Transverse colon (tissue), 4 donors: Measurements from ENCODE around the gene NDUFAF4. TPM values are rescaled to one million over a fixed set of nuclear protein-coding genes. Genes with fewer than 3 reads are reported as not detected.

ENCODE experiments used
- DNase-seq: peaks from one replicate; pipeline ENCODE4 v3.0.0-alpha.2; 2019
- H3K27ac ChIP-seq, 4 donors: fragments of 200-600 bp; sonication (generic); 2 replicates each; pipeline ENCODE4 v1.5.1; 2016 to 2018; ENCODE audit warnings: inconsistent platforms in 4 of 4
- H3K27me3 ChIP-seq: fragments of 200-600 bp; sonication (generic); 2 replicates; pipeline ENCODE4 v1.5.1; 2017; ENCODE audit warnings: inconsistent platforms
- H3K36me3 ChIP-seq, 4 donors: fragments of 200-600 bp; sonication (generic); 2 replicates each; pipeline ENCODE4 v1.5.1; 2017 to 2019; ENCODE audit warnings: inconsistent platforms in 4 of 4
- H3K4me1 ChIP-seq, 4 donors: fragments of 200-600 bp; sonication (generic); 2 replicates each; pipeline ENCODE4 v1.5.1; 2017 to 2020; ENCODE audit warnings: inconsistent platforms in 4 of 4
- H3K4me3 ChIP-seq, 4 donors: fragments of 200-600 bp; sonication (generic); 1 replicate in 1 of 4; 2 replicates in 3 of 4; pipeline versions ENCODE4 v1.5.1 to v1.6.1; 2017 to 2019; ENCODE audit warnings: inconsistent platforms in 4 of 4
- H3K9me3 ChIP-seq, 2 donors: fragments of 200-600 bp; sonication (generic); 2 replicates each; pipeline ENCODE4 v1.5.1; 2017 to 2019; ENCODE audit warnings: inconsistent platforms in 2 of 2
- EP300 ChIP-seq: sonication (generic); formaldehyde crosslinking; IDR thresholded peaks from one replicate; pipeline ENCODE4 v1.6.1; 2017; ENCODE audit warnings: antibody characterized with exemption, low read depth
- POLR2A ChIP-seq: fragments of 450-650 bp; IDR thresholded peaks from one replicate; pipeline ENCODE4 v1.6.1; 2016; ENCODE audit warnings: antibody characterized with exemption, mild to moderate bottlenecking, moderate library complexity
- POLR2AphosphoS5 ChIP-seq, 3 donors: sonication (generic); formaldehyde crosslinking; IDR thresholded peaks; one replicate each; pipeline ENCODE4 v1.6.1; 2016; ENCODE audit warnings: antibody characterized with exemption in 3 of 3
- WGBS, 2 donors: methylation state at CpG; one replicate each; pipeline ENCODE4 v1.1.5; 2018; ENCODE audit warnings: low coverage in 1 of 2; 5-methylcytosine and 5-hydroxymethylcytosine counted together
- in situ Hi-C, 4 donors: fragments of 200-750 bp; cut with MboI; loops; one replicate each; pipeline versions ENCODE4 v1.15.0 to v1.15.1; 2017; ENCODE audit warnings: low sequenced_read_pairs in 3 of 4, low pct_ligation_motif_present in 1 of 4, low pct_unique_long_range_greater_than_20kb in 1 of 4
- intact Hi-C: fragments of 100-400 bp; cut with DNase I; formaldehyde crosslinking; loops from one replicate; pipeline ENCODE4 v1.15.1; 2023; ENCODE audit warnings: low total_unique reads
- total RNA-seq, 4 donors: library from RNA; depleted of rRNA; stranded (reverse); fragments of >200 nt; gene quantifications; one replicate each; pipeline ENCODE4 v1.1.0, GENCODE V29; 2016
- TF ChIP-seq, protein P1 (sequence below), 5 experiments: fragments of 200-600 bp in 3 of 5; fragments of 450-650 bp in 2 of 5; sonication (generic) in 3 of 5; IDR thresholded peaks; 1 replicate in 2 of 5; 2 replicates in 3 of 5; pipeline ENCODE4 v1.5.1; 2016 to 2017; ENCODE audit warnings: antibody characterized with exemption in 5 of 5, inconsistent platforms in 3 of 5, mild to moderate bottlenecking in 2 of 5, moderate library complexity in 1 of 5

Gene NDUFAF4
- total RNA-seq, 4 donors from 2014 or later = 9.4 to 26.5 (median 20.9) TPM

DNA sequence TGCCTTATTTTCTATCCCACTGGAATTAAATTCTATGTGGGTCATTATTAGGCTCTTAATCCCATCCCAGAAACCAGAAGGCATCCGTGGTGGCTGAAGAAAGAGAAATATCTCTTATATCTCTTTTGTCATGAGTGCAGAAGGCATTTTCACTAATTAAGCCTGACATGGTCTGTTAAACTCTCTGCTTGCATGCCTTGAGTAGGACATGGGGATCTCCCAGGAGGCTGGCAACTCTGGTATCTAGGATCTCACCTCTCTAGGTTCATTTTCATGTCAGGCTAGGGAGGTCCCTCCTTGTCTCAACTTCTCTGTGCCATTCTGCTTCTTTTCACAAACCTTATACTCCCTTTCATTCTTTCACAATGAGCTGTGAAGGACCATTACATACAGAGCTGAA, 35.1 kb downstream of the NDUFAF4 start:
- H3K36me3 ChIP-seq = no peaks in the 10 kb centered on the region
- intact Hi-C loops = no loop called here
- WGBS, 2 donors = 43 to 67% methylated on average over 1 of the region's 1 CpG
- H3K27me3 ChIP-seq = no peaks in the 10 kb centered on the region
- no peaks in the 10 kb centered on the region for H3K4me1 ChIP-seq
- in situ Hi-C loops = no loop called here
- DNase-seq = no peak
- H3K27ac ChIP-seq = no peak overlapping the region
- no peak for TF ChIP-seq POLR2AphosphoS5 (IDR thresholded peaks at IDR 0.05)
- no peak for TF ChIP-seq EP300
- TF ChIP-seq POLR2A = no peak
- no peak overlapping the region for H3K4me3 ChIP-seq
- H3K9me3 ChIP-seq = no peaks in the 10 kb centered on the region

DNA sequence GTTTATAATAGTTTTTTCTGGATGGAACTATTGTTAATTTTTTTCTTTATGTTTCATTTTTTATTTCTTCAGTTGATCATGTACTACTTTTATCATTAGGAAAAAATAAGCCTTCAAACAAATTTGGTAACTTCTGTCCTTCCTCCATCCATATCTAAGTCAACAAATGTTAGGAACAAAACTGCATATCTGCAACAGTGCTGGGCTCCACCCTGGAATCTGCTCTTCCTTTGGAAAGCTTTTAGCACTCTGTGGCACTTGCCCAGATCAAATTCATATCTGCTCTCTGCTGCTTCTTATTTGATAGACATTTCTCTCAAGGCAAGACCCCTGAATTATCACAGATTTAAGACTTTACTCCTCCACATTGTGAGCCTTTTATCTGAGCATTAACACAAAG, 36.1 kb downstream of the NDUFAF4 start:
- Histone ChIP-seq H3K27me3 (no peaks in the 10 kb centered on the region), H3K4me1 (no peaks in the 10 kb centered on the region), H3K9me3 (no peaks in the 10 kb centered on the region), H3K36me3 (no peaks in the 10 kb centered on the region), H3K4me3 (no peak overlapping the region), H3K27ac (no peak overlapping the region)
- in situ Hi-C loops = no loop called here
- TF ChIP-seq, protein P1, sequence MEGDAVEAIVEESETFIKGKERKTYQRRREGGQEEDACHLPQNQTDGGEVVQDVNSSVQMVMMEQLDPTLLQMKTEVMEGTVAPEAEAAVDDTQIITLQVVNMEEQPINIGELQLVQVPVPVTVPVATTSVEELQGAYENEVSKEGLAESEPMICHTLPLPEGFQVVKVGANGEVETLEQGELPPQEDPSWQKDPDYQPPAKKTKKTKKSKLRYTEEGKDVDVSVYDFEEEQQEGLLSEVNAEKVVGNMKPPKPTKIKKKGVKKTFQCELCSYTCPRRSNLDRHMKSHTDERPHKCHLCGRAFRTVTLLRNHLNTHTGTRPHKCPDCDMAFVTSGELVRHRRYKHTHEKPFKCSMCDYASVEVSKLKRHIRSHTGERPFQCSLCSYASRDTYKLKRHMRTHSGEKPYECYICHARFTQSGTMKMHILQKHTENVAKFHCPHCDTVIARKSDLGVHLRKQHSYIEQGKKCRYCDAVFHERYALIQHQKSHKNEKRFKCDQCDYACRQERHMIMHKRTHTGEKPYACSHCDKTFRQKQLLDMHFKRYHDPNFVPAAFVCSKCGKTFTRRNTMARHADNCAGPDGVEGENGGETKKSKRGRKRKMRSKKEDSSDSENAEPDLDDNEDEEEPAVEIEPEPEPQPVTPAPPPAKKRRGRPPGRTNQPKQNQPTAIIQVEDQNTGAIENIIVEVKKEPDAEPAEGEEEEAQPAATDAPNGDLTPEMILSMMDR (IDR thresholded peaks at IDR 0.05) = no peak
- no peak for DNase-seq
- intact Hi-C loops = no loop called here

DNA sequence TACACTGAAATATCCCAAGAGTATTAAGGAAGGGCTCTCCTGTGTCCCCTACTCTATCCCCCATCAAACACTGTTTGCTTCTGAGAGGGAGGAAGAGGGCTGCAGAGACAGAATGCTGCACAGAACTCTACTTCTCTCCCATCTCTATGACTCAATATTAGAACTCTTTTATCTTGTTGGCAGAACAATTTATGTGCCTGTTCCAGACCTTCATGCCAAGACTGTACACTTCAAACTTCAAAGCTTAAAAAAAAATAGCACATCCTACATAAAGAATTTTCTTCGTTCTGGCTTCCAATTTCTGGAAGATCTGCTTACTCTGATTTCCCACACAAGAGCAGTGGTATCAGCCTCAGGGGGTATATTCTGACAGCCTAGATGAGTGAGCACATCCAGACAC, 40.8 kb downstream of the NDUFAF4 start:
- intact Hi-C loops = no loop called here
- Histone ChIP-seq H3K27ac (no peak overlapping the region), H3K9me3 (no peaks in the 10 kb centered on the region), H3K27me3 (no peaks in the 10 kb centered on the region), H3K4me1 (no peaks in the 10 kb centered on the region), H3K36me3 (no peaks in the 10 kb centered on the region), H3K4me3 (no peak overlapping the region)
- in situ Hi-C loops = no loop called here
- TF ChIP-seq EP300 (no peak), POLR2A (no peak), POLR2AphosphoS5 (IDR thresholded peaks at IDR 0.05) (no peak)
- TF ChIP-seq, protein P1 (IDR thresholded peaks at IDR 0.05) = no peak
- 67 to 74% methylated on average over 1 of the region's 1 CpG for WGBS, 2 donors
- DNase-seq = no peak

DNA sequence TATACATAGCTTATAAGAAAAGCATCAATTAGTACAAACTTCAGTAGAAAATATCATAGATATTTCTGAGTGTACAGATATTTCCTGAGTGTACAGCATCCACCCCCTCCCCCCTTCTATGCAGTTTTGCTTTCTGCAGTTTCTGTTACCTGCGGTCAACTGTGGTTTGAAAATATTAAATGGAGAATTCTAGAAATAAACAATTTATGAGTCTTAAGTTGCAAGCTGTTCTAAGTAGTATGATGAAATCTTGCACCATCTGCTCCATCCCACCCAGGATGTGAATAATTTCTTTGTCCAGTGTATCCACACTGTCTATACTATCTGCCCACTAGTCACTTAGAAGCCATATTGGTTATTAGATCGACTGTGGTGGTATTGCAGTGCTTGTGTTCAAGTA, 44.6 kb downstream of the NDUFAF4 start:
- Histone ChIP-seq H3K36me3 (no peaks in the 10 kb centered on the region), H3K9me3 (no peaks in the 10 kb centered on the region), H3K27ac (no peak overlapping the region), H3K27me3 (no peaks in the 10 kb centered on the region), H3K4me1 (no peaks in the 10 kb centered on the region), H3K4me3 (no peak overlapping the region)
- WGBS, 2 donors = 60 to 76% methylated on average over 1 to 2 of the region's 2 CpGs
- in situ Hi-C loops = no loop called here
- TF ChIP-seq EP300 = no peak
- TF ChIP-seq POLR2A = no peak
- TF ChIP-seq POLR2AphosphoS5 (IDR thresholded peaks at IDR 0.05) = no peak
- TF ChIP-seq, protein P1 (IDR thresholded peaks at IDR 0.05) = no peak
- intact Hi-C loops = no loop called here
- DNase-seq = no peak

DNA sequence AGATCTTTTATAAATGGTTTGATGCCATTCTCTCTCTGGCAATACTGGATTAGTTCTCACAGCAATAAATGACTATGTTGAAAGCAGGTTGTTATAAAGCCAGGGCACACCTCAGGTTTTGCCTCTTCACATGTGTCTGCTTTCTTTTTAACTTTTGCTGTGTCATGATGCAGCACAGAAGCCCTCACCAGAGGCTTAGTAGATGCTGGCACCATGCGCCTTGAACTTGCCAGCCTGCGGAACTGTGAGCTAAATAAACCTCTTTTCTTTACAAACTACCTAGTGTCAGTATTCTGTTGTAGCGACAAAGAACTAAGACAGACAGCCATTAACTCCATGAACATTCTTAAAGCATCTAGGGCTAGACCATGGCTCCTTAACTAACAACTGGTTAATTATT, 45.1 kb downstream of the NDUFAF4 start:
- Histone ChIP-seq H3K36me3 (no peaks in the 10 kb centered on the region), H3K27ac (no peak overlapping the region), H3K4me3 (no peak overlapping the region), H3K9me3 (no peaks in the 10 kb centered on the region), H3K4me1 (no peaks in the 10 kb centered on the region), H3K27me3 (no peaks in the 10 kb centered on the region)
- 86 to 96% methylated on average over 1 to 3 of the region's 3 CpGs for WGBS, 2 donors
- intact Hi-C loops = no loop called here
- DNase-seq = no peak
- TF ChIP-seq POLR2AphosphoS5 (IDR thresholded peaks at IDR 0.05) (no peak), POLR2A (no peak)
- in situ Hi-C loops = no loop called here
